Peyer's patch (tissue), 4 donors: ENCODE results near the gene RAB28.

Experiments
- POLR2A ChIP-seq, 2 donors: fragments of 450-650 bp; IDR thresholded peaks; one replicate each; pipeline ENCODE4 v1.5.1; 2017; ENCODE audit warnings: antibody characterized with exemption in 2 of 2, mild to moderate bottlenecking in 2 of 2, moderate library complexity in 2 of 2
- TF ChIP-seq, protein P1 (sequence below), 6 experiments: fragments of 450-650 bp in 4 of 6; fragments of 200-600 bp in 2 of 6; sonication (generic) in 1 of 6; IDR thresholded peaks; one replicate each; pipeline ENCODE4 v1.5.1; 2017 to 2019; ENCODE audit warnings: antibody characterized with exemption in 6 of 6, mild to moderate bottlenecking in 3 of 6, moderate library complexity in 1 of 6

DNA sequence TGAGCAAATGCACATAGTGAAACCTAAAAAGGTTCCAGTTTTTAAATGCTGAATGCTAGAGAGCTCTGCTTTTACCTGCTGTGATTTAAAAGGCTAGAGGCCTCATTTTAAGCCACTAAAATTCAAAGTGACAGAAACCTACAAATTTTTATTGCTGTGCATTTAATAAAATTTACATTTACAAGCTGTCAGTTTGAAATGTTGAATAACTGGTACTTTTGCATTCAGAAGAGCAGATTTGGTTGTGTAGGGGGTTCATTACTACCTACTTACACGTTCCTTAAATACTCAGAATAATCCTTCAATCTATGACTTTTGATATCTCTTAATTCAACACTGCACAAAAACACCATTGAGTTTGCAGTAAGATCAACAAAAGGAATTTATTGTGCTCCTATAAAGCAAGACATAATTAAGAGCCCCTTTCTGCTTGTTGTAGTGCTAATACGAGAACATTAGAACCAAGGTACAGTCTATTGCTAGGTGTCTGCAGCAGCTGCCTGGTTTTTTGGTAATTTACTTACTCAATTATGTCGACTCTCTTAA, 32.2 kb upstream of the RAB28 start:
- TF ChIP-seq, protein P1, sequence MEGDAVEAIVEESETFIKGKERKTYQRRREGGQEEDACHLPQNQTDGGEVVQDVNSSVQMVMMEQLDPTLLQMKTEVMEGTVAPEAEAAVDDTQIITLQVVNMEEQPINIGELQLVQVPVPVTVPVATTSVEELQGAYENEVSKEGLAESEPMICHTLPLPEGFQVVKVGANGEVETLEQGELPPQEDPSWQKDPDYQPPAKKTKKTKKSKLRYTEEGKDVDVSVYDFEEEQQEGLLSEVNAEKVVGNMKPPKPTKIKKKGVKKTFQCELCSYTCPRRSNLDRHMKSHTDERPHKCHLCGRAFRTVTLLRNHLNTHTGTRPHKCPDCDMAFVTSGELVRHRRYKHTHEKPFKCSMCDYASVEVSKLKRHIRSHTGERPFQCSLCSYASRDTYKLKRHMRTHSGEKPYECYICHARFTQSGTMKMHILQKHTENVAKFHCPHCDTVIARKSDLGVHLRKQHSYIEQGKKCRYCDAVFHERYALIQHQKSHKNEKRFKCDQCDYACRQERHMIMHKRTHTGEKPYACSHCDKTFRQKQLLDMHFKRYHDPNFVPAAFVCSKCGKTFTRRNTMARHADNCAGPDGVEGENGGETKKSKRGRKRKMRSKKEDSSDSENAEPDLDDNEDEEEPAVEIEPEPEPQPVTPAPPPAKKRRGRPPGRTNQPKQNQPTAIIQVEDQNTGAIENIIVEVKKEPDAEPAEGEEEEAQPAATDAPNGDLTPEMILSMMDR (IDR thresholded peaks at IDR 0.05): no peak
- no peak for TF ChIP-seq POLR2A (IDR thresholded peaks at IDR 0.05)
